Measurements from ENCODE around the gene MFSD11. TPM values are rescaled to one million over a fixed set of nuclear protein-coding genes. Genes with fewer than 3 reads are reported as not detected.

MFSD11 gene
- total and polyA plus RNA-seq, 2 of the 8 experiments (the other 6 are each of a cell fraction or from before 2014, with no cell fraction given), result 17.7 to 19.8 TPM

DNA sequence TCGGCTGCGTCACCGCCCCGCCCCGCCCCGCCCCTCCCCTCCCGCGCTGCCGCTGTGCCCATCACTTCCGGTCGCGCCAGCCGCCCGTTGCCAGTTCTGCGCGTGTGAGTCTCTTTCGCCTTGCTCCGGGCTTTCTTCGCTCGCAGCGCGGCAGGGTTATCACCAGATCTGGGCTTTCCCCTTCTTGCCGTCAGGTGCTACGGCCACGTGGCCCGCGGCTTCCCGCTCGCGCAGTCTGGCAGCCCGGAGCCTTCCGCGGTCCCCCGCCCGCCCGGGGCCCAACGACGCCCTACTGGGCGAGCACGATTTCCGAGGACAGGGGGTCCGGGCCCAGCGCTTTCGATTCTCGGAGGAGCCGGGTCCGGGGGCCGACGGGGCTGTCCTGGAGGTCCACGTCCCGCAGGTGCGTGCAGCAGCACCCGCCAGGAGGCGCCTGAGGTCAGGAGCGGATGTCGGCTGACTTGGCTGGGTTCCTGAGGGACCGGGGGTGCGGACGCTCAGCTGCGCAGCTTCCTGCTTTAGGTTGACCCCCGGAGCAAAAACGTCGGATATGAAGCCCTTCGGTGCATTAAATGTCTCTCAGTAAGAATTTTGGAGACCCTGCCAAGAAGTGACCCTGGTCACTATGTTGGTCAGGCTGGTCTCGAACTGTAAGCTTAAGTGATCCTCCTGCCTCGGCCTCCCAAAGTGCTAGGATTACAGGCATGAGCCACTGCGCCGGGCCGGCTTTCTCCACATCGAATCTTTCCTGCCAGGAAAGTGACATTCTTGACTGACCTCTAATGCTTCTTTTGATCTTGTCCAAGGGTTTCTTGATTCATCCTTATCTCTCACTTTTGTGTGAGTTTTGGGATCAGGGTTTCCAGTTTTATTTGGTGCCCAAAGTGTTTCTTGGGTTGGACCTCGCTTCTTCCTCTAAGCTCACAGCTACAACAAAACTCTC is 10.9 kb upstream of the MFSD11 start, which contains the start of gene METTL23:
Gene METTL23 (plus strand): TSS at position 64 of the 943 bp plus-strand sequence. CDS start 2,872 bp downstream, outside the sequence.
- Histone ChIP-seq H3K4me1 (replicated peaks in 1 of 4; ENCODE audit: control insufficient read depth in 3 of 4, insufficient read depth in 4 of 4, low read length in 3 of 4) (peaks cover 0 to 9% (median 2%) of the 10 kb centered on the region in 4 experiments; a peak in 5 of 7 replicates), H2AFZ (ENCODE audit: low read length) (0 out of 2 replicates have a peak within 1 kb of the TSS, but pooled peaks have one; percentile 59), H3K9me3 (ENCODE audit: insufficient read depth in 2 of 2, low read depth in 1 of 2, low read length in 1 of 2) (no peaks in the 10 kb centered on the region), H3K27me3 (replicated peaks in 1 of 4; ENCODE audit: control insufficient read depth in 3 of 4, extremely low read depth in 1 of 4, insufficient read depth in 3 of 4, low read length in 3 of 4) (no peaks in the 10 kb centered on the region; a peak in 2 of 7 replicates), H2BK120ac (replicated peaks; ENCODE audit: low read depth, low read length) (no peak within 1 kb of the TSS), H2AK5ac (ENCODE audit: low read depth, low read length) (no peak within 1 kb of the TSS), H2BK20ac (ENCODE audit: low read length) (no peak within 1 kb of the TSS), H4K8ac (ENCODE audit: extremely low read depth, insufficient read depth, low read length) (peak within 1 kb of the TSS; percentile 99; the same call in 1 of the 2 replicates), H2BK5ac (ENCODE audit: low read depth, low read length) (peak within 1 kb of the TSS; percentile 82), H3K56ac (replicated peaks; ENCODE audit: insufficient read length, low read depth, low read length) (peak within 1 kb of the TSS; percentile 86), H3K9ac (replicated peaks in 1 of 4; ENCODE audit: extremely low read depth in 1 of 4, low read depth in 3 of 4, low read length in 3 of 4) (peak within 1 kb of the TSS; percentile 87 to 98 (median 96)), H3K4ac (replicated peaks; ENCODE audit: insufficient read length, low read depth, low read length) (peak within 1 kb of the TSS; percentile 96), H3K79me2 (ENCODE audit: control insufficient read depth in 1 of 2, insufficient read depth in 2 of 2, low read length in 2 of 2) (peaks cover 0 to 34% of the 10 kb centered on the region in 2 experiments; a peak in 2 of 4 replicates), H3K4me3 (ENCODE audit: extremely low read depth in 1 of 4, insufficient read depth in 2 of 4, low read depth in 3 of 4, low read length in 4 of 4) (peak within 1 kb of the TSS; percentile 83 to 99 (median 84)), H4K20me1 (replicated peaks in 1 of 2; ENCODE audit: control insufficient read depth in 1 of 2, insufficient read depth in 2 of 2, low read length in 2 of 2) (peaks cover 0 to 13% of the 10 kb centered on the region in 2 experiments), H3K23ac (ENCODE audit: insufficient read length) (no peak within 1 kb of the TSS), H3K79me1 (ENCODE audit: low read depth, low read length) (peaks cover 7% of the 10 kb centered on the region), H3K27ac (ENCODE audit: low read depth, low read length) (peak within 1 kb of the TSS; percentile 97), H3K14ac (ENCODE audit: insufficient read length) (no peak within 1 kb of the TSS), H3K23me2 (ENCODE audit: low read depth, low read length) (peaks cover 11% of the 10 kb centered on the region), H2BK12ac (ENCODE audit: low read depth, low read length) (peak within 1 kb of the TSS; percentile 39; the same call in 1 of the 2 replicates), H3K18ac (ENCODE audit: extremely low read depth, low read length) (peak within 1 kb of the TSS; percentile 95), H4K5ac (ENCODE audit: insufficient read length, low read depth, low read length) (peak within 1 kb of the TSS; percentile 93), H2BK15ac (ENCODE audit: low read length) (no peak within 1 kb of the TSS), H3K36me3 (ENCODE audit: control insufficient read depth in 2 of 4, insufficient read depth in 4 of 4, low read length in 3 of 4) (peaks cover 2 to 22% (median 11%) of the 10 kb centered on the region in 4 experiments; a peak in 6 of 8 replicates), H3K4me2 (ENCODE audit: insufficient read depth in 1 of 2, low read depth in 2 of 2, low read length in 2 of 2) (peak within 1 kb of the TSS; percentile 83 to 85), H4K91ac (replicated peaks; ENCODE audit: insufficient read length, low read length) (peak within 1 kb of the TSS; percentile 91)
- WGBS, 2 experiments (ENCODE audit: extremely low coverage in 1 of 2, insufficient coverage in 1 of 2, insufficient read length in 1 of 2, insufficient replicate concordance in 2 of 2, low coverage in 1 of 2, low lambda C conversion rate in 2 of 2, missing lambda C conversion rate in 1 of 2), result 10% methylated on average over 39 of the region's 71 CpGs; no CpG with 5 or more reads in 1 of the 2 experiments
- DNase-seq (ENCODE audit: low read depth in 1 of 2, low spot score in 2 of 2) (peak in 1 of 2 experiments; percentile 76), FAIRE-seq (no peak)
- ChIA-PET CTCF (ENCODE audit: partially characterized antibody) (interaction anchor here (0.6 to 2.2 kb wide), 10 partner anchors 8 to 345 kb away, joined by 3 to 8 read pairs (median 3); no protein-coding TSS in a partner anchor), POLR2A (ENCODE audit: partially characterized antibody) (interaction anchor here (0.8 to 8.4 kb wide), 15 partner anchors 9 to 194 kb away, joined by 3 to 181 read pairs (median 4); partner anchors contain the start of genes MFSD11, MXRA7 and SRSF2)
- TF ChIP-seq ASH2L (IDR thresholded peaks at IDR 0.05; ENCODE audit: low read length) (peak; percentile 35), MAX (IDR thresholded peaks at IDR 0.05) (peak; percentile 89), KDM5A (IDR thresholded peaks at IDR 0.05; ENCODE audit: low read length) (peak; percentile 75; the same call in 1 of the 2 replicates), RAD21 (IDR thresholded peaks at IDR 0.05 in 1 of 2, conservative IDR thresholded peaks at IDR 0.05 in 1 of 2; ENCODE audit: low read depth in 2 of 2, low read length in 2 of 2) (peak; percentile 17 to 48; a peak in 2 of 4 replicates)
